ENCODE data around the gene UNKL.

Gene UNKL

GRCh38 chr16:1439058-1439698, 24.7 kb upstream of the UNKL start:
- Histone ChIP-seq H3K9ac (ENCODE audit: insufficient read length, low read depth) (no peak overlapping the region), H3K27me3 (ENCODE audit: insufficient read depth, insufficient read length) (no peaks in the 10 kb centered on the region), H3K9me3 (ENCODE audit: insufficient read depth, low read length) (no peaks in the 10 kb centered on the region), H3K4me3 (ENCODE audit: insufficient read length, low read depth) (no peak overlapping the region), H3K36me3 (ENCODE audit: insufficient read depth, insufficient read length, low read length) (no peaks in the 10 kb centered on the region), H3K4me1 (ENCODE audit: insufficient read depth, insufficient read length) (peaks cover 10% of the 10 kb centered on the region)
- no peak for DNase-seq (ENCODE audit: low read depth, low spot score)
- TF ChIP-seq SUZ12 (IDR thresholded peaks at IDR 0.05; ENCODE audit: extremely low read depth, insufficient read depth, insufficient read length) (no peak), YY1 (IDR thresholded peaks at IDR 0.05; ENCODE audit: insufficient read depth, insufficient read length) (no peak), ZNF274 (IDR thresholded peaks at IDR 0.05; ENCODE audit: low read depth, low read length) (no peak)

GRCh38 chr16:1438229-1439057, 23.9 kb upstream of the UNKL start:
- Histone ChIP-seq H3K4me3 (ENCODE audit: insufficient read length, low read depth) (no peak overlapping the region), H3K4me1 (ENCODE audit: insufficient read depth, insufficient read length) (peaks cover 10% of the 10 kb centered on the region), H3K9ac (ENCODE audit: insufficient read length, low read depth) (no peak overlapping the region), H3K27me3 (ENCODE audit: insufficient read depth, insufficient read length) (no peaks in the 10 kb centered on the region), H3K36me3 (ENCODE audit: insufficient read depth, insufficient read length, low read length) (no peaks in the 10 kb centered on the region), H3K9me3 (ENCODE audit: insufficient read depth, low read length) (no peaks in the 10 kb centered on the region)
- TF ChIP-seq ZNF274 (IDR thresholded peaks at IDR 0.05; ENCODE audit: low read depth, low read length): no peak
- TF ChIP-seq YY1 (IDR thresholded peaks at IDR 0.05; ENCODE audit: insufficient read depth, insufficient read length): no peak
- no peak for TF ChIP-seq SUZ12 (IDR thresholded peaks at IDR 0.05; ENCODE audit: extremely low read depth, insufficient read depth, insufficient read length)
- DNase-seq (ENCODE audit: low read depth, low spot score): no peak

- no peaks in the 10 kb centered on the region for H3K36me3 ChIP-seq (ENCODE audit: insufficient read depth, insufficient read length, low read length)
- H3K4me3 ChIP-seq (ENCODE audit: insufficient read length, low read depth): no peak overlapping the region
- no peak overlapping the region for H3K9ac ChIP-seq (ENCODE audit: insufficient read length, low read depth)
- H3K9me3 ChIP-seq (ENCODE audit: insufficient read depth, low read length): no peaks in the 10 kb centered on the region
- H3K27me3 ChIP-seq (ENCODE audit: insufficient read depth, insufficient read length): no peaks in the 10 kb centered on the region
- H3K4me1 ChIP-seq (ENCODE audit: insufficient read depth, insufficient read length): peaks cover 10% of the 10 kb centered on the region
- TF ChIP-seq SUZ12 (IDR thresholded peaks at IDR 0.05; ENCODE audit: extremely low read depth, insufficient read depth, insufficient read length): no peak
- TF ChIP-seq ZNF274 (IDR thresholded peaks at IDR 0.05; ENCODE audit: low read depth, low read length): no peak
- TF ChIP-seq YY1 (IDR thresholded peaks at IDR 0.05; ENCODE audit: insufficient read depth, insufficient read length): no peak
- no peak for DNase-seq (ENCODE audit: low read depth, low spot score)
These were observed 23.1 kb upstream of the UNKL start for GRCh38 chr16:1437606-1438005.

GRCh38 chr16:1436731-1437355, 22.3 kb upstream of the UNKL start:
- H3K27me3 ChIP-seq (ENCODE audit: insufficient read depth, insufficient read length): no peaks in the 10 kb centered on the region

GRCh38 chr16:1435921-1436697, 21.6 kb upstream of the UNKL start:
- Histone ChIP-seq H3K9ac (ENCODE audit: insufficient read length, low read depth) (no peak overlapping the region), H3K27me3 (ENCODE audit: insufficient read depth, insufficient read length) (no peaks in the 10 kb centered on the region)
- TF ChIP-seq YY1 (IDR thresholded peaks at IDR 0.05; ENCODE audit: insufficient read depth, insufficient read length) (no peak), ZNF274 (IDR thresholded peaks at IDR 0.05; ENCODE audit: low read depth, low read length) (no peak), SUZ12 (IDR thresholded peaks at IDR 0.05; ENCODE audit: extremely low read depth, insufficient read depth, insufficient read length) (no peak)

More at GRCh38 chr16:1436731-1437355, 22.3 kb upstream of the UNKL start:
- Histone ChIP-seq H3K36me3 (ENCODE audit: insufficient read depth, insufficient read length, low read length) (no peaks in the 10 kb centered on the region), H3K4me3 (ENCODE audit: insufficient read length, low read depth) (no peak overlapping the region), H3K9ac (ENCODE audit: insufficient read length, low read depth) (no peak overlapping the region), H3K9me3 (ENCODE audit: insufficient read depth, low read length) (no peaks in the 10 kb centered on the region), H3K4me1 (ENCODE audit: insufficient read depth, insufficient read length) (peaks cover 10% of the 10 kb centered on the region)
- DNase-seq (ENCODE audit: low read depth, low spot score): no peak
- TF ChIP-seq YY1 (IDR thresholded peaks at IDR 0.05; ENCODE audit: insufficient read depth, insufficient read length) (no peak), SUZ12 (IDR thresholded peaks at IDR 0.05; ENCODE audit: extremely low read depth, insufficient read depth, insufficient read length) (no peak), ZNF274 (IDR thresholded peaks at IDR 0.05; ENCODE audit: low read depth, low read length) (no peak)

GRCh38 chr16:1434644-1435592, 20.4 kb upstream of the UNKL start:
- Histone ChIP-seq H3K4me1 (ENCODE audit: insufficient read depth, insufficient read length) (peaks cover 10% of the 10 kb centered on the region), H3K27me3 (ENCODE audit: insufficient read depth, insufficient read length) (no peaks in the 10 kb centered on the region), H3K9me3 (ENCODE audit: insufficient read depth, low read length) (no peaks in the 10 kb centered on the region), H3K36me3 (ENCODE audit: insufficient read depth, insufficient read length, low read length) (no peaks in the 10 kb centered on the region), H3K9ac (ENCODE audit: insufficient read length, low read depth) (no peak overlapping the region), H3K4me3 (ENCODE audit: insufficient read length, low read depth) (no peak overlapping the region)
- TF ChIP-seq YY1 (IDR thresholded peaks at IDR 0.05; ENCODE audit: insufficient read depth, insufficient read length) (no peak), ZNF274 (IDR thresholded peaks at IDR 0.05; ENCODE audit: low read depth, low read length) (no peak), SUZ12 (IDR thresholded peaks at IDR 0.05; ENCODE audit: extremely low read depth, insufficient read depth, insufficient read length) (no peak)
- DNase-seq (ENCODE audit: low read depth, low spot score): no peak

More at GRCh38 chr16:1435921-1436697, 21.6 kb upstream of the UNKL start:
- no peaks in the 10 kb centered on the region for H3K9me3 ChIP-seq (ENCODE audit: insufficient read depth, low read length)
- no peaks in the 10 kb centered on the region for H3K36me3 ChIP-seq (ENCODE audit: insufficient read depth, insufficient read length, low read length)
- no peak overlapping the region for H3K4me3 ChIP-seq (ENCODE audit: insufficient read length, low read depth)
- H3K4me1 ChIP-seq (ENCODE audit: insufficient read depth, insufficient read length): peaks cover 10% of the 10 kb centered on the region
- no peak for DNase-seq (ENCODE audit: low read depth, low spot score)
